Measurements from ENCODE around the gene PPP1R13B.

PPP1R13B gene

DNA sequence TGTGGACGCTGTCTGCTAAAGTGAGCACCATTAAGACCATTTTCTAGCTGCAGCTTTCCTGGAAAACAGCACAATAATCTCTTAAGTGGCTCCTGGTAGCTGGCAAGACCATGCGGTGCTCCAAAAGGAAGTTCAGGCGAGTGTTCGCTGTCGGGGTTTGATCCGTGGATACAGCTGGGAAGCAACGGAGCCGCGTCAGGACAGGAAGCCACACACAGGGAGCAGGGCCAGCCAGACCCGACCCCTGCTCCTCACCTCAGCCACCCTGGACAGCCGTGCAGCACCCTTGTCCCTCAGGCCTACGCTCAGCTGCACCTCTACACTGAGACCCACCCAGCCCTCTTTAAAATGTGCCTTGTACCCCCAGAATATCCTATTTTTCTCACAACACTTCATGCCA, 112.4 kb downstream of the PPP1R13B start:
- no peaks in the 10 kb centered on the region for H3K4me1 ChIP-seq (ENCODE audit: control insufficient read depth, insufficient read depth, low read length)
- no peaks in the 10 kb centered on the region for H3K9me3 ChIP-seq (ENCODE audit: control insufficient read depth, insufficient read depth, low read length)
- H3K4me3 ChIP-seq (ENCODE audit: low read depth, low read length) = no peak overlapping the region
- peaks cover 35% of the 10 kb centered on the region for H3K36me3 ChIP-seq (ENCODE audit: control insufficient read depth, insufficient read depth, low read length)
- no peaks in the 10 kb centered on the region for H3K27me3 ChIP-seq (ENCODE audit: control insufficient read depth, insufficient read depth, low read length)
- H3K9ac ChIP-seq (ENCODE audit: low read depth, low read length) = no peak overlapping the region

DNA sequence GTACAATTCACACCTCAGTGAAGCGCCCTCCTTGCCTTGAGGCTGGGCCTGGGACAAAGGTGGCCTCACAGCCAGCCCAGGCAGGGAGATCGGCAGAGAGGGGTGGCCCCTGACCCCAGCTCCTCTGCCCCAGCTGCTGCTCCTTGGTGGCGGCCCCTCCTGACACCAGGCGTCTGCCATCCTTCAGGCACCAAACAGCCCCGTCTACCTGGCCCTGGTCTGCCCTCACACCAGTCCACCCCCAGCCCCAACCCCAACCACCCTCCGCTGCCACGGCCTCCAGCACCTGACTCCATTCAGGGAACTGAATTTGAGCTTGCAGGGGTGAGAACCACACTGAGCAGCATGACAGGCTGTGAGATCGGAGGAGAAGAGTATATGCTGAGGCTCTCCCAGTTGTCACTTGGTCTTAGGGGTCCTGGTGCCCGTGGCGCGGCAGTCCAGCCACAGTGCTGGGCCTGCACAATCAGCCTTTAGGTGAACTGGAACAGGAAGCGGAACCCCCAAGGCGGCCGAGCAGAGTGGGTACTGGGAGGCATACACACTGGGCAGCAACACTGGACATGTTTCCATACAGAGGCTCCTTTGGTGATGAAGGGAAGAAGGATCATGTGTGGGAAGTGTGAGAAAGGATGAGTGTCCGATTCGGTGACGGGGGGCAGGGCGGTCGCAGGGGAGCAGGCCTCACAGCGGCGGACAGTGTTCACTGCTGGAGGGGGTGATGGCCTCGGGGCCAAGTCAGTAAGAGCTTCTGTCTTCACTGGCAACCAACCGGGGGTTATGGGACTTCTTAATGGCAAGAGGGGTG, 113.1 kb downstream of the PPP1R13B start:
- H3K36me3 ChIP-seq (ENCODE audit: control insufficient read depth, insufficient read depth, low read length) = peaks cover 40% of the 10 kb centered on the region
- no peak overlapping the region for H3K9ac ChIP-seq (ENCODE audit: low read depth, low read length)
- H3K27me3 ChIP-seq (ENCODE audit: control insufficient read depth, insufficient read depth, low read length) = no peaks in the 10 kb centered on the region
- H3K4me1 ChIP-seq (ENCODE audit: control insufficient read depth, insufficient read depth, low read length) = no peaks in the 10 kb centered on the region
- no peak overlapping the region for H3K4me3 ChIP-seq (ENCODE audit: low read depth, low read length)
- H3K9me3 ChIP-seq (ENCODE audit: control insufficient read depth, insufficient read depth, low read length) = no peaks in the 10 kb centered on the region

DNA sequence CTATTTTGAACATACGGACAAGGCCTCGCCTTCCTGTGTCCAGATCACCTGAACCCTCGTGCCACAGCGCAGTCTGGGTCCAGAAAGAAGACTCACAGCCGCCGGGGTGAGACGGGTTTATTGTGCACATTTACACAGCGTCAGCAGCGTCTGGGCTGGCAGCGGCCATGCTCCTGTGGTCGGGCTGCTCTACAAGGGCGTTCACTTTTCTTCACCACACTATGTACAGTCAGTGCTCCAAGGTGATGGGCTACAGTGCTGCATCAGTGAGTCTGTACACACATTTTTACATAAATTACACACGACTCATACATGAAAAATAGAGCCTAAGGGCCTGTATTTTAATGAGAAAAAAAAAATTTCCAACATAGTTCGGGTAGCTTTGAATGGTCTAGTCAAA, 113.7 kb downstream of the PPP1R13B start:
- Histone ChIP-seq H3K27me3 (ENCODE audit: control insufficient read depth, insufficient read depth, low read length) (no peaks in the 10 kb centered on the region), H3K9me3 (ENCODE audit: control insufficient read depth, insufficient read depth, low read length) (no peaks in the 10 kb centered on the region), H3K4me1 (ENCODE audit: control insufficient read depth, insufficient read depth, low read length) (no peaks in the 10 kb centered on the region), H3K36me3 (ENCODE audit: control insufficient read depth, insufficient read depth, low read length) (peaks cover 44% of the 10 kb centered on the region), H3K9ac (ENCODE audit: low read depth, low read length) (no peak overlapping the region), H3K4me3 (ENCODE audit: low read depth, low read length) (no peak overlapping the region)

DNA sequence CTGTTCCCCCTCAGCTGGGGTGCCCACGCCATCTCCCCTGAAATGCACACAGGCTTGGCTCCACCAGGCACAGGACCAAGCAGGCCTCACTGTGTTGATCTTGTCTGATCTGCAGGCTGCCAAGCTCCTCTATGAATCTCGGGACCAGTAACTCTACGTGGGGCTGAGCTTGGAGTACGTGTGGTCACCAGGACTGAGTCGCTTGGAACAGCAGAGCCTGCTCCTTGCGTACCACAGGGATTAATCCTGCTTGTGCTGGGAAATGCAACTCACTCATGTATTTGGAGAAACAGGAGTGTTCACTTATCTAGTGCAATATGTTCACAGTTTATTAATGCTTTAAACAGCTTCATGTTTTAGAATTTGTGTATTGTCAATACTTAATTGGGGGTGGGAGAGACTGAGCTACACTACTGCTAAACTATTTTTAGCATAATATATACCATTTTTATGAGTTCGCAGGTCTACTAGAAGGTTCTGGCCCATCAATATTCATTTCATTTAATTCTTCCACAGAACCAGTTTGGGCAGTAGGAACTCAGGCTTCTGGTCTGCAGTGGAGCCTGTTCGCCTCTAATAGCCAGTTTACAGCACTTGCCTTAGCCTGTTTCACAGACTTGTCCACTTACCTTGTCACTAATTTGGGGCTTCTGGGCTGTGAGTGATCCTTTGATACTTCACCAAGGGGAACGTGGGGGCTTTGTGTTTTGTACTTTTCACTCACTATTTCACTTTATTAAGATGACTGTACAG, 114.3 kb downstream of the PPP1R13B start:
- Histone ChIP-seq H3K36me3 (ENCODE audit: control insufficient read depth, insufficient read depth, low read length) (peaks cover 41% of the 10 kb centered on the region), H3K4me1 (ENCODE audit: control insufficient read depth, insufficient read depth, low read length) (no peaks in the 10 kb centered on the region), H3K27me3 (ENCODE audit: control insufficient read depth, insufficient read depth, low read length) (no peaks in the 10 kb centered on the region), H3K9ac (ENCODE audit: low read depth, low read length) (no peak overlapping the region), H3K9me3 (ENCODE audit: control insufficient read depth, insufficient read depth, low read length) (no peaks in the 10 kb centered on the region), H3K4me3 (ENCODE audit: low read depth, low read length) (no peak overlapping the region)

DNA sequence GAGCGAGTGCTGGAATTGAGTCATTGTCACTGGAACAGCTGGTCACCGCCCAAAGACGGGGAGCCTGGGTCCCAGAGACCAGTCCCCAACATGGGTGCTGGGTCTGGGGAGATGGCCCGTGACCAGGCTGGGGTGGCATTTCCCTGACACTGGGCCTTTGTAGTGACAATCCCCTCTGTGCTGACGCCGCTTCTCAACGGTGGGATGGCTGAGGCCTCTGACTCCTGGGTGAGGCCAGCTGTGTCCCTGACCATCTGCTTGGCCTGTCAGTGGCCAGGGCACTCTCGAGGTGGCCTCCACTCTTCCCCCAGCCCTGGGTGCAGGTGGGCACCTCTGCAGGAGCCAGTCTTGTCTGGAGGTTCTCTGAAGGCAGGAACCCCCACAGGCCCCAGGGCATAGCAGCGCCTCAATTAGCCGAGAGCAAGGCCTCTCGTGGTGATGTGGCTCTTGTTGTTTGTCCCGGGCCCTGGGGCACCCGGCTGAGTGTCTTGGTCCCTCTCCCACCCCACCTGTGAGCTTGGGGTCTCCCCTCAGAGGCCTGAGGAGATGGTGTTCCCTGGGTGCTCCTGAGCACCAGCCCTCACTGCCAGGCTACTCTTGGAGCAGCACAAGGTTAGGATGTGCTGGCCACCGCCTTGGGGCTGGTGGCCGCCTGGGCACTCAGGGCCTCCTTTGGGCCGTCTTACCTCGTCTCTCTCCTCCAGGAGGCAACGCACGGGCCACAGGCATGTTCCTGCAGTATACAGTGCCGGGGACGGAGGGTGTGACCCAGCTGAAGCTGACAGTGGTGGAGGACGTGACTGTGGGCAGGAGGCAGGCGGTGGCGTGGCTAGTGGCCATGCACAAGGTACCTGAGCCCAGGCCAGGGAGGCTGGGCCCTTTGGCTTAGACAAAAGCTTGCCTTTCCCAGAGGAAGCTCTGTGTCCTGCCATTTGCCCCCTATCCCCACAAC, 115.2 kb downstream of the PPP1R13B start:
- no peaks in the 10 kb centered on the region for H3K27me3 ChIP-seq (ENCODE audit: control insufficient read depth, insufficient read depth, low read length)
- H3K36me3 ChIP-seq (ENCODE audit: control insufficient read depth, insufficient read depth, low read length) = peaks cover 41% of the 10 kb centered on the region
- no peak overlapping the region for H3K9ac ChIP-seq (ENCODE audit: low read depth, low read length)
- H3K4me3 ChIP-seq (ENCODE audit: low read depth, low read length) = no peak overlapping the region
- H3K4me1 ChIP-seq (ENCODE audit: control insufficient read depth, insufficient read depth, low read length) = no peaks in the 10 kb centered on the region
- H3K9me3 ChIP-seq (ENCODE audit: control insufficient read depth, insufficient read depth, low read length) = no peaks in the 10 kb centered on the region

DNA sequence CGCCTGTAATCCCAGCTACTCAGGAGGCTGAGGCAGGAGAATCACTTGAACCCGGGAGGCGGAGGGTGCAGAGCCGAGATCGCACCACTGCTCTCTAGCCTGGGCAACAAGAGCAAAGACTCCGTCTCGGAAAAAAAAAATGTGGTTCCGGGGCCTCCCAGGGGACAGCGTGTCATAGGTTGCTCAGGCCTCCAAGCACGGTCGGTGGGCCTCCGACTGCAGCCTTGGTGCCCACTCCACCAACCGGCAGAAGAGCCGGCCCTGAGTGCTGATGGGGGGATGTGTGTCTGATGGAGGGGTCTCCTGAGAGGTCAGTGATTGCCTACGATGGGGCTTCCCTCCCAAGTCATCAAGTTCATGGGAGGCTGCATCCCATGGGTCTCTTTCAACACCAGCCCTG, 115.9 kb downstream of the PPP1R13B start:
- no peak overlapping the region for H3K9ac ChIP-seq (ENCODE audit: low read depth, low read length)
- H3K4me1 ChIP-seq (ENCODE audit: control insufficient read depth, insufficient read depth, low read length) = no peaks in the 10 kb centered on the region
- peaks cover 41% of the 10 kb centered on the region for H3K36me3 ChIP-seq (ENCODE audit: control insufficient read depth, insufficient read depth, low read length)
- no peaks in the 10 kb centered on the region for H3K9me3 ChIP-seq (ENCODE audit: control insufficient read depth, insufficient read depth, low read length)
- H3K4me3 ChIP-seq (ENCODE audit: low read depth, low read length) = no peak overlapping the region
- H3K27me3 ChIP-seq (ENCODE audit: control insufficient read depth, insufficient read depth, low read length) = no peaks in the 10 kb centered on the region

DNA sequence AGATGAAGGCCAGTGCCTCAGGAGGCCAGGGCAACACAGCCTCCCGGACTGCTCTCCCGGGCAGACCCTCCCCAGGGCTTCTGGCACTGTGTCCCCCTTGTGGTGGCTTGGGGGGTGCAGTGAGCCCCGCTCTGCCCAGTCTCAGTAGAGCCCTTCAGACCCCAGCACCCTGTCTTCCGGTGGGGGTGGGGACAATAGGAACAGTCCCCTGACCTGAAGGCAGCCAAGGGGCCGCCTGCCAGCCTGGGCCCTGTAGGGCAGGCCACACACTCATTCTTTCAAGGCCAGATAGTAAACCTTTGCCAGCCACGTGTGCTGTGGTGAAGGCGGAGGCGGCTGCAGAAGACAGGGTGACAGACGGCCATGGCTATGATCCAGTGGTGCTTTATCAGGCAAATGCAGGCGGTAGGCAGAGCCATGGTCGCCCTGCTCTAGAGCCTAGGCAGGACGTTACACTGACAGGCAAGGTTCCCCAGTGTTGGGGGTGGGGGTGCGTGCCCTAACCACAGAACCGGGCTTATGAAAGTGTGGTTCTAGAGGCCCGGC, 116.8 kb downstream of the PPP1R13B start:
- Histone ChIP-seq H3K4me3 (ENCODE audit: low read depth, low read length) (no peak overlapping the region), H3K4me1 (ENCODE audit: control insufficient read depth, insufficient read depth, low read length) (no peaks in the 10 kb centered on the region), H3K27me3 (ENCODE audit: control insufficient read depth, insufficient read depth, low read length) (no peaks in the 10 kb centered on the region), H3K9me3 (ENCODE audit: control insufficient read depth, insufficient read depth, low read length) (no peaks in the 10 kb centered on the region), H3K36me3 (ENCODE audit: control insufficient read depth, insufficient read depth, low read length) (peaks cover 41% of the 10 kb centered on the region), H3K9ac (ENCODE audit: low read depth, low read length) (no peak overlapping the region)

DNA sequence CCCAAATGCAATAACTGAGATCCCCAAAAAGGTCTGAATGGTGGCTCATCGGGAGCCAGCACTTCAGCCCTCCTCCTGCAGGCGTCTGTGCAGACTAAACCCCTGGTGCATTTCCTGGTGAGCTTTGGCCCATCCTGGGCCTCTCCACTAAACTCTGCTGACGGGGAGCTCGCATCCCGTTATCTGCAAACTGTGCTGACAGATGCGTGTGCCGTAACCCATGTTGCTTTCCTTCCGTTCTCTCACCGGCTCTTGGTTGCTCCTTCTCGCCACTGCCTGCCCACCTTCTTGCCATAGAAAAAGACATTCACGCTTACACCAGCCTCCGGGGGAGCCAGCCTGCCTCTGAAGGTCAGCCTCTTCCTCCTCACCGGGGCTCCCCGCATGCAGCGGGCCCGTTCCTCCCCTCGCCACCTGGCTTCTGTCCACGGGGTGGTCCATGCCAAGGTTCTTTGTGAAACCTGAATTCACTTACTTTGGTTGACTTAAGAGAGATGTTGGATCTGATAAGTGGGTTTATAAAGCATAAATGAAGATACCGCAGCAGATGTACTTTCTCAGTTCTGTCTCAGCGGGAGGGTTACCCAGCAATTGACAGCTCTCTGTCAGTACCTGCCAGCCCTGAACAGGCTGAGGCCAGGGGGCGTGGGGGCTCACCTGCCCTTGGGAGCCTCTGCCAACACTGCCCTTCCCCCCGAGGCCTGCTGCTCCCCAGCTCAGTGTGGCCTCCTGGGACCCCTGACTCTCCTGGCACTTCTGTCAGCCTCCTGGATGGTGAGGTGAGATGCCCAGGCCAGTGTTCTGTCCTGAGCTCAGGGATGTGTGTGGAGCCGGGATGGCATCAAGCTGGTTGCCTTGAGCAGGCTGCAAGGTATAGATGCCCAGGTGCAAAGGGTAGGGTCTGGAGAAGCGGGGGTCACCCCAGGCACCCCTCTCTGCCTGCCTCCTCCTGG, 117.6 kb downstream of the PPP1R13B start:
- peaks cover 41% of the 10 kb centered on the region for H3K36me3 ChIP-seq (ENCODE audit: control insufficient read depth, insufficient read depth, low read length)

DNA sequence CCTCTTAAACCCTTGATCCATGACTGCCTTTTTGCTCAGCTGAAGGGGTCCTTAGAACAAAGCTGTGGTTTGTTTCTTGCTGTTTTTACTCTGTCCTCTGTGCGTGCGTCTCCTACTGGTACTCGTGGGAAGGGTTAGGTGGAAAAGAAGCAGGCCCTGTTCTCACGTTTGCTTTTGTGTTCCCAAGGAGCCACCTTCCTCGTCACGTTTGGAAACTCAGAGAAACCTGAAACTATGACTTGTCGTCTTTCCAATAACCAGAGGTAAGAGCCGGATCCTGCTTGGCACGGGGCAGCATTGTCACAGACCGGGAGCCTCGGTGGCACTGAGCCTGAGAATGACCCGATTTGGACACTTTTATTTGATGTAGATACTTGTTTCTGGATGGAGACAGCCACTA, 118.7 kb downstream of the PPP1R13B start:
- no peak overlapping the region for H3K9ac ChIP-seq (ENCODE audit: low read depth, low read length)
- H3K36me3 ChIP-seq (ENCODE audit: control insufficient read depth, insufficient read depth, low read length) = peaks cover 37% of the 10 kb centered on the region
- H3K4me1 ChIP-seq (ENCODE audit: control insufficient read depth, insufficient read depth, low read length) = no peaks in the 10 kb centered on the region

More for the DNA sequence above, 117.6 kb downstream of the PPP1R13B start:
- Histone ChIP-seq H3K27me3 (ENCODE audit: control insufficient read depth, insufficient read depth, low read length) (no peaks in the 10 kb centered on the region), H3K4me3 (ENCODE audit: low read depth, low read length) (no peak overlapping the region), H3K4me1 (ENCODE audit: control insufficient read depth, insufficient read depth, low read length) (no peaks in the 10 kb centered on the region), H3K9me3 (ENCODE audit: control insufficient read depth, insufficient read depth, low read length) (no peaks in the 10 kb centered on the region), H3K9ac (ENCODE audit: low read depth, low read length) (no peak overlapping the region)

DNA sequence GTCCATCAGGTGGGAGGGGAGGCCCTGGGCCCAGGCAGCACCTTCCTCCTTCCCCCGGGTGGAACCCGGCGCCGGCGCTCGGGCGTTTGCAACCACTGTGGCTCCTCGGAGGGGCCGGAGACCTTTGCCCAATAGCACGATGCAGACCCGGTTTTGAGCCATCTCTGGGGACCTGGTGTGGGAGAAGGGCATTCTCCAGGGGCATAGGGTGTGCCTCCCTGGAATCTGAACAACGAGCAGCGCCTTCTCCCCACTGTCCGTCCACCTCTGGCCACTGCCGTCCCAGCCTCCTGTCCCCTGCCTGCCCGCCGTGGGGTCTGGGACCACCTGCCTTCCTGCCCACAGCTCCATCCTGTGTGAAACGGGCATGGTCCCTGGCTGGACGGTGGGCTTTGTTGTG, 119.2 kb downstream of the PPP1R13B start:
- H3K9me3 ChIP-seq (ENCODE audit: control insufficient read depth, insufficient read depth, low read length) = no peaks in the 10 kb centered on the region
- no peak overlapping the region for H3K4me3 ChIP-seq (ENCODE audit: low read depth, low read length)
- H3K27me3 ChIP-seq (ENCODE audit: control insufficient read depth, insufficient read depth, low read length) = no peaks in the 10 kb centered on the region
- H3K36me3 ChIP-seq (ENCODE audit: control insufficient read depth, insufficient read depth, low read length) = peaks cover 31% of the 10 kb centered on the region
- no peak overlapping the region for H3K9ac ChIP-seq (ENCODE audit: low read depth, low read length)
- no peaks in the 10 kb centered on the region for H3K4me1 ChIP-seq (ENCODE audit: control insufficient read depth, insufficient read depth, low read length)

More for the DNA sequence above, 118.7 kb downstream of the PPP1R13B start:
- Histone ChIP-seq H3K4me3 (ENCODE audit: low read depth, low read length) (no peak overlapping the region), H3K27me3 (ENCODE audit: control insufficient read depth, insufficient read depth, low read length) (no peaks in the 10 kb centered on the region), H3K9me3 (ENCODE audit: control insufficient read depth, insufficient read depth, low read length) (no peaks in the 10 kb centered on the region)

All from iPS-15b (cell line).